ENCODE results near the gene REXO4. TPM values are rescaled to one million over a fixed set of nuclear protein-coding genes. Genes with fewer than 3 reads are reported as not detected.

Gene REXO4
- total and polyA plus RNA-seq, 2 of the 4 experiments (the other 2 are of a cell fraction), result 16.1 to 21.8 TPM

GRCh38 chr9:133372144-133372543 lies 45.7 kb downstream of the REXO4 start:
- H3K9me1 ChIP-seq (ENCODE audit: insufficient read depth, low read length), result peaks cover 29% of the 10 kb centered on the region
- ChIA-PET POLR2A (ENCODE audit: unreplicated experiment) (interaction anchor here (0.8 kb wide), 1 partner anchor 344 kb away, joined by 3 read pairs; no protein-coding TSS in a partner anchor), CTCF (no interaction called here)
- no peak overlapping the region for H3K4ac ChIP-seq (ENCODE audit: low read depth, low read length)
- in situ Hi-C loops (cut with MboI; ENCODE audit: low sequenced_read_pairs), result no loop called here
- no peak overlapping the region for H4K91ac ChIP-seq (ENCODE audit: insufficient read depth, low read depth, low read length)
- H2AFZ ChIP-seq (replicated peaks; ENCODE audit: low read length, poor library complexity), result no peak overlapping the region
- H4K20me1 ChIP-seq (ENCODE audit: insufficient read depth, low read length), result peaks cover 81% of the 10 kb centered on the region
- H3K9ac ChIP-seq (ENCODE audit: low read depth, low read length), result no peak overlapping the region
- dilution Hi-C loops (cut with HindIII; ENCODE audit: low sequenced_read_pairs, unreplicated experiment), result no loop called here
- H3K18ac ChIP-seq (ENCODE audit: low read depth, low read length), result no peak overlapping the region
- no peak overlapping the region for H2BK120ac ChIP-seq (ENCODE audit: low read depth, low read length)
- BruUV-seq (replicated peaks), result no TSS peak
- H3K79me1 ChIP-seq (ENCODE audit: low read depth in 1 of 2, low read length in 2 of 2), result peaks cover 7 to 51% of the 10 kb centered on the region in 2 experiments; a peak in 3 of 4 replicates
- no peak overlapping the region; the same call in 1 of the 2 replicates for H3K23ac ChIP-seq (ENCODE audit: low read depth, low read length)
- H3K27ac ChIP-seq (ENCODE audit: insufficient read depth, low read length), result no peak overlapping the region
- intact Hi-C loops (cut with micrococcal nuclease), result no loop called here
- no peak overlapping the region for H3K4me3 ChIP-seq (ENCODE audit: insufficient read depth, low read depth, low read length)
- H3K56ac ChIP-seq (ENCODE audit: extremely low read depth, insufficient read depth, low read length), result no peak overlapping the region
- ATAC-seq (ENCODE audit: low read depth), result no peak
- H3K4me2 ChIP-seq (ENCODE audit: low read depth, low read length), result no peak overlapping the region
- peaks cover 52% of the 10 kb centered on the region for H3K36me3 ChIP-seq (ENCODE audit: control insufficient read depth, insufficient read depth, low read length)
- H2BK20ac ChIP-seq (ENCODE audit: low read depth, low read length), result no peak overlapping the region
- WGBS, 2 experiments (ENCODE audit: extremely low coverage in 2 of 2, insufficient read length in 1 of 2), result 76% methylated on average over 4 of the region's 7 CpGs; no CpG with 5 or more reads in 1 of the 2 experiments
- no peak overlapping the region for H4K8ac ChIP-seq (ENCODE audit: low read depth in 2 of 2, low read length in 2 of 2)
- no peak overlapping the region for H2AK5ac ChIP-seq (ENCODE audit: low read depth, low read length)
- H2BK5ac ChIP-seq (ENCODE audit: low read depth, low read length, poor library complexity, severe bottlenecking), result no peak overlapping the region
- no peaks in the 10 kb centered on the region for H3K27me3 ChIP-seq (ENCODE audit: control insufficient read depth, insufficient read depth, low read length)
- no peak overlapping the region for H4K5ac ChIP-seq (ENCODE audit: low read depth, low read length)
- H3K9me3 ChIP-seq (ENCODE audit: control insufficient read depth, insufficient read depth, low read length), result no peaks in the 10 kb centered on the region
- peaks cover 12% of the 10 kb centered on the region for H3K4me1 ChIP-seq (ENCODE audit: control insufficient read depth, insufficient read depth, low read length)
- DNase-seq, result no peak
- no peak overlapping the region for H3K14ac ChIP-seq (replicated peaks; ENCODE audit: low read depth, low read length)
- no peak overlapping the region for H2BK15ac ChIP-seq (ENCODE audit: low read depth, low read length)
- no peak overlapping the region for H2AK9ac ChIP-seq (replicated peaks; ENCODE audit: low read depth, low read length, poor library complexity)
- TF ChIP-seq FOS (IDR thresholded peaks at IDR 0.05; ENCODE audit: low read depth, low read length) (no peak), CHD1 (IDR thresholded peaks at IDR 0.05; ENCODE audit: low read depth, low read length) (no peak), RCOR1 (IDR thresholded peaks at IDR 0.05; ENCODE audit: insufficient replicate concordance, low read length) (no peak), POLR2A (IDR thresholded peaks at IDR 0.05; ENCODE audit: low read depth, low read length) (no peak), MAFK (IDR thresholded peaks at IDR 0.05; ENCODE audit: low read depth, low read length) (no peak), MXI1 (IDR thresholded peaks at IDR 0.05; ENCODE audit: borderline replicate concordance, low read depth, low read length) (no peak), BHLHE40 (IDR thresholded peaks at IDR 0.05; ENCODE audit: low read depth, low read length) (no peak), RAD21 (IDR thresholded peaks at IDR 0.05; ENCODE audit: low read length) (no peak)
- TF ChIP-seq, protein P1, sequence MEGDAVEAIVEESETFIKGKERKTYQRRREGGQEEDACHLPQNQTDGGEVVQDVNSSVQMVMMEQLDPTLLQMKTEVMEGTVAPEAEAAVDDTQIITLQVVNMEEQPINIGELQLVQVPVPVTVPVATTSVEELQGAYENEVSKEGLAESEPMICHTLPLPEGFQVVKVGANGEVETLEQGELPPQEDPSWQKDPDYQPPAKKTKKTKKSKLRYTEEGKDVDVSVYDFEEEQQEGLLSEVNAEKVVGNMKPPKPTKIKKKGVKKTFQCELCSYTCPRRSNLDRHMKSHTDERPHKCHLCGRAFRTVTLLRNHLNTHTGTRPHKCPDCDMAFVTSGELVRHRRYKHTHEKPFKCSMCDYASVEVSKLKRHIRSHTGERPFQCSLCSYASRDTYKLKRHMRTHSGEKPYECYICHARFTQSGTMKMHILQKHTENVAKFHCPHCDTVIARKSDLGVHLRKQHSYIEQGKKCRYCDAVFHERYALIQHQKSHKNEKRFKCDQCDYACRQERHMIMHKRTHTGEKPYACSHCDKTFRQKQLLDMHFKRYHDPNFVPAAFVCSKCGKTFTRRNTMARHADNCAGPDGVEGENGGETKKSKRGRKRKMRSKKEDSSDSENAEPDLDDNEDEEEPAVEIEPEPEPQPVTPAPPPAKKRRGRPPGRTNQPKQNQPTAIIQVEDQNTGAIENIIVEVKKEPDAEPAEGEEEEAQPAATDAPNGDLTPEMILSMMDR (conservative IDR thresholded peaks at IDR 0.05; ENCODE audit: low read depth, low read length), result no peak
